Measurements from ENCODE around the gene SLC16A10.

- no peak for TF ChIP-seq TAF1 (IDR thresholded peaks at IDR 0.05; ENCODE audit: borderline replicate concordance, insufficient read depth, low read length)
- TF ChIP-seq POLR2AphosphoS5 (IDR thresholded peaks at IDR 0.05; ENCODE audit: low read depth, low read length) = no peak
- TF ChIP-seq REST (IDR thresholded peaks at IDR 0.05; ENCODE audit: insufficient read depth in 1 of 2, low read depth in 2 of 2, low read length in 2 of 2) = no peak
- no peak for TF ChIP-seq SIN3A (IDR thresholded peaks at IDR 0.05; ENCODE audit: borderline replicate concordance, insufficient read depth, low read length)
- no peak for TF ChIP-seq FOXP2 (optimal IDR thresholded peaks at IDR 0.05; ENCODE audit: borderline replicate concordance, extremely low read depth, extremely low read length, insufficient read depth)
These were observed 140.8 kb downstream of the SLC16A10 start for GRCh38 chr6:111228094-111228493.
